Measurements from ENCODE around the gene GRK1.
"Not testable (repeated sequence)": the region's sequence is repeated elsewhere in the genome, so short reads cannot be mapped to it uniquely, and the experiment has no call there.

GRK1 gene

GRCh38 chr13:113666951-113667701, at the start of gene GRK1:
Gene GRK1 (plus strand): TSS chr13:113667219. CDS start chr13:113667387, 168 bp downstream.
- Histone ChIP-seq H3K4me3 (ENCODE audit: low read length) (no peak within 1 kb of the TSS), H3K9ac (ENCODE audit: low read length) (no peak within 1 kb of the TSS), H3K36me3 (ENCODE audit: control insufficient read depth, low read depth, low read length) (no peaks in the 10 kb centered on the region), H3K27ac (ENCODE audit: low read length) (no peak within 1 kb of the TSS), H3K9me3 (ENCODE audit: control insufficient read depth, low read depth, low read length) (no peaks in the 10 kb centered on the region), H3K27me3 (ENCODE audit: control insufficient read depth, insufficient read depth, low read length) (no peaks in the 10 kb centered on the region), H3K4me1 (ENCODE audit: control insufficient read depth, low read depth, low read length) (no peaks in the 10 kb centered on the region)

GRCh38 chr13:113617961-113618360, 49.1 kb upstream of the GRK1 start:
- Histone ChIP-seq H3K9ac (ENCODE audit: low read length) (no peak overlapping the region), H3K4me3 (ENCODE audit: low read length) (no peak overlapping the region), H3K27me3 (ENCODE audit: control insufficient read depth, insufficient read depth, low read length) (no peaks in the 10 kb centered on the region), H3K9me3 (ENCODE audit: control insufficient read depth, low read depth, low read length) (no peaks in the 10 kb centered on the region), H3K27ac (ENCODE audit: low read length) (no peak overlapping the region), H3K4me1 (ENCODE audit: control insufficient read depth, low read depth, low read length) (peaks cover 11% of the 10 kb centered on the region), H3K36me3 (ENCODE audit: control insufficient read depth, low read depth, low read length) (peaks cover 5% of the 10 kb centered on the region)

DNA sequence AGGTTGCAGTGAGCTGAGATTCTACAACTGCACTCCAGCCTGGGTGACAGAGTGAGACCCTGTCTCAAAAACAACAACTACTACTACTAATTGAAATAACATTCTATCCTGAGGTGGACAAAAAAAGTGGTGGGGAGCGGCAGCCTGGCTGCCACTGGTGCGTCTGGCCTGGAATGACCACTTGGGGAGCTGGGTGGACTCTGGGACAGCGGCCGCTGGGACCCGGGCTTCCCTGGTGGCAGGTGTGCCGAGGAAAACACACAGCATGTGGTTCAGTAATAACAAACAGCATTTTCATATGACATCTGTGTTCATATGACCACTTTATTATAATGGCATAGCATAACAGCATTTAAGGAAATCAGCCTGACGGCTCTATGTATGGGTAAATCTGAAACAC, 48.6 kb upstream of the GRK1 start:
- Histone ChIP-seq H3K4me1 (ENCODE audit: control insufficient read depth, low read depth, low read length) (peaks cover 11% of the 10 kb centered on the region), H3K36me3 (ENCODE audit: control insufficient read depth, low read depth, low read length) (peaks cover 5% of the 10 kb centered on the region), H3K4me3 (ENCODE audit: low read length) (no peak overlapping the region), H3K27ac (ENCODE audit: low read length) (no peak overlapping the region), H3K9ac (ENCODE audit: low read length) (no peak overlapping the region), H3K27me3 (ENCODE audit: control insufficient read depth, insufficient read depth, low read length) (no peaks in the 10 kb centered on the region), H3K9me3 (ENCODE audit: control insufficient read depth, low read depth, low read length) (no peaks in the 10 kb centered on the region)

DNA sequence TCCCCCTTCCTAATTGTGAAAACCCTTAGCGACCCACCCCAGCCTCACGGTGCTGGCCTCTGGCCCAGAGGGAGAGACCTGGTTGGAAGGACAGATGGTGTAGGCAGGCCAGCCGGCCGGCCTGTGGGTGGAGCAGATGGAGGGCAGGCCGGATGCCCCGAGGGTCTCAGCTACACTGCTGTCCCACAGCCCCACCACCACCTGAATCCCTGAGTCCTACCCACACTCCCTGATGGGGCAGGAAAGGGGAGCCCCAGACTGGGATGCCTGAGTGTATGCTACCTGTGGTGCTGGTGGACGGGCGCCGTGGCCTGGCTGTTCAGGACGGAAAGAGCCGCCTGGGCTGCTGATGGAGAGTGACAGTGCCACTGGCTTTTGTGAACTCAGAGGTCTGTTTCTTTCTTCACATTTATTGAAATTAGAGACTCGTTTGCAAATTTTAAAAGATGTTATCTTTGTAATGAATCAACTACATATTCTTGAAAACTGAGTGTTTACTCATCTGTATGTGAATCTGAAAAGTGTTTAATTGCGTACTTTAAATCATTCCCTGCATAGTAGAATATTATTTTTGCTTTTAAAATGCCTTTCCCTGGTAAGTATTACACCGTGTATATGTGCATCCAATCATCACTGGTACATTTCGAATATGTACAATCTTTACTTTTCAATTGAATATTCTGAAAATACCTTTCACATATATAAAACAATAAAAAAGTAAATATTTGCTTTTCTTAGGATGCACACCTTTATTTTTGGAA, 46.8 kb upstream of the GRK1 start:
- peaks cover 8% of the 10 kb centered on the region for H3K36me3 ChIP-seq (ENCODE audit: control insufficient read depth, low read depth, low read length)
- no peak overlapping the region for H3K9ac ChIP-seq (ENCODE audit: low read length)
- peaks cover 11% of the 10 kb centered on the region for H3K4me1 ChIP-seq (ENCODE audit: control insufficient read depth, low read depth, low read length)
- no peaks in the 10 kb centered on the region for H3K9me3 ChIP-seq (ENCODE audit: control insufficient read depth, low read depth, low read length)
- H3K4me3 ChIP-seq (ENCODE audit: low read length) = no peak overlapping the region
- H3K27ac ChIP-seq (ENCODE audit: low read length) = no peak overlapping the region
- no peaks in the 10 kb centered on the region for H3K27me3 ChIP-seq (ENCODE audit: control insufficient read depth, insufficient read depth, low read length)

GRCh38 chr13:113621046-113621445, 46.0 kb upstream of the GRK1 start:
- Histone ChIP-seq H3K27me3 (ENCODE audit: control insufficient read depth, insufficient read depth, low read length) (no peaks in the 10 kb centered on the region), H3K27ac (ENCODE audit: low read length) (no peak overlapping the region), H3K9ac (ENCODE audit: low read length) (no peak overlapping the region), H3K9me3 (ENCODE audit: control insufficient read depth, low read depth, low read length) (no peaks in the 10 kb centered on the region), H3K4me1 (ENCODE audit: control insufficient read depth, low read depth, low read length) (peaks cover 11% of the 10 kb centered on the region), H3K4me3 (ENCODE audit: low read length) (no peak overlapping the region), H3K36me3 (ENCODE audit: control insufficient read depth, low read depth, low read length) (peaks cover 8% of the 10 kb centered on the region)

GRCh38 chr13:113621498-113621897, 45.5 kb upstream of the GRK1 start:
- H3K27me3 ChIP-seq (ENCODE audit: control insufficient read depth, insufficient read depth, low read length); H3K9ac ChIP-seq (ENCODE audit: low read length); H3K9me3 ChIP-seq (ENCODE audit: control insufficient read depth, low read depth, low read length); H3K4me3 ChIP-seq (ENCODE audit: low read length); H3K27ac ChIP-seq (ENCODE audit: low read length); H3K36me3 ChIP-seq (ENCODE audit: control insufficient read depth, low read depth, low read length); H3K4me1 ChIP-seq (ENCODE audit: control insufficient read depth, low read depth, low read length): not testable (repeated sequence)

- not testable (repeated sequence) for H3K27ac ChIP-seq (ENCODE audit: low read length); H3K4me3 ChIP-seq (ENCODE audit: low read length); H3K27me3 ChIP-seq (ENCODE audit: control insufficient read depth, insufficient read depth, low read length); H3K9me3 ChIP-seq (ENCODE audit: control insufficient read depth, low read depth, low read length); H3K9ac ChIP-seq (ENCODE audit: low read length); H3K4me1 ChIP-seq (ENCODE audit: control insufficient read depth, low read depth, low read length)
- H3K36me3 ChIP-seq (ENCODE audit: control insufficient read depth, low read depth, low read length) = peaks cover 14% of the 10 kb centered on the region
Observed at GRCh38 chr13:113621986-113622550, 45.0 kb upstream of the GRK1 start.

GRCh38 chr13:113622791-113623490, 44.1 kb upstream of the GRK1 start:
- Histone ChIP-seq H3K9me3 (ENCODE audit: control insufficient read depth, low read depth, low read length) (no peaks in the 10 kb centered on the region), H3K27me3 (ENCODE audit: control insufficient read depth, insufficient read depth, low read length) (no peaks in the 10 kb centered on the region), H3K4me3 (ENCODE audit: low read length) (no peak overlapping the region), H3K4me1 (ENCODE audit: control insufficient read depth, low read depth, low read length) (no peaks in the 10 kb centered on the region), H3K36me3 (ENCODE audit: control insufficient read depth, low read depth, low read length) (peaks cover 16% of the 10 kb centered on the region), H3K9ac (ENCODE audit: low read length) (no peak overlapping the region), H3K27ac (ENCODE audit: low read length) (no peak overlapping the region)

GRCh38 chr13:113623491-113624234, 43.4 kb upstream of the GRK1 start:
- Histone ChIP-seq H3K4me3 (ENCODE audit: low read length) (no peak overlapping the region), H3K27ac (ENCODE audit: low read length) (no peak overlapping the region), H3K4me1 (ENCODE audit: control insufficient read depth, low read depth, low read length) (no peaks in the 10 kb centered on the region), H3K36me3 (ENCODE audit: control insufficient read depth, low read depth, low read length) (peaks cover 17% of the 10 kb centered on the region), H3K9ac (ENCODE audit: low read length) (no peak overlapping the region), H3K27me3 (ENCODE audit: control insufficient read depth, insufficient read depth, low read length) (no peaks in the 10 kb centered on the region), H3K9me3 (ENCODE audit: control insufficient read depth, low read depth, low read length) (no peaks in the 10 kb centered on the region)

DNA sequence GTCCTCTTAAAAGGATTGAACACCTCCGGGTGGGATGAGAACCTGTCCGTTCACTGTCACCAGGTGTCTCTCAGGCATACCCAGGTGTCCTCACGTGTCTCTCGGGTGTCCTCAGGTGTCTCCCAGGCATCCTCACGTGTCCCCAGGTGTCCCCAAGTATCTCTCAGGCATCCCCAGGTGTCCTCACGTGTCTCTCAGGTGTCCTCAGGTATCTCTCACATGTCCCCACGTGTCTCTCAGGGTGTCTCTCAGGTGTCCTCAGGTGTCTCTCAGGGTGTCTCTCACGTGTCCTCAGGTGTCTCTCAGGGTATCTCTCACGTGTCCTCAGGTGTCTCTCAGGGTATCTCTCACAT, 42.8 kb upstream of the GRK1 start:
- peaks cover 17% of the 10 kb centered on the region for H3K36me3 ChIP-seq (ENCODE audit: control insufficient read depth, low read depth, low read length)
- H3K9me3 ChIP-seq (ENCODE audit: control insufficient read depth, low read depth, low read length) = no peaks in the 10 kb centered on the region

More for the DNA sequence above, 42.8 kb upstream of the GRK1 start:
- no peaks in the 10 kb centered on the region for H3K27me3 ChIP-seq (ENCODE audit: control insufficient read depth, insufficient read depth, low read length)
- H3K27ac ChIP-seq (ENCODE audit: low read length) = no peak overlapping the region
- no peaks in the 10 kb centered on the region for H3K4me1 ChIP-seq (ENCODE audit: control insufficient read depth, low read depth, low read length)
- H3K9ac ChIP-seq (ENCODE audit: low read length) = no peak overlapping the region
- no peak overlapping the region for H3K4me3 ChIP-seq (ENCODE audit: low read length)
